Gastroesophageal sphincter (tissue), 3 donors: ENCODE data around the gene ACP1.

Experiments
- CTCF ChIP-seq, 4 experiments: fragments of 200-600 bp in 2 of 4; fragments of 450-650 bp in 2 of 4; sonication (generic) in 1 of 4; IDR thresholded peaks; one replicate each; pipeline ENCODE4 v1.5.1; 2017 to 2019; ENCODE audit warnings: antibody characterized with exemption in 4 of 4, mild to moderate bottlenecking in 2 of 4, moderate library complexity in 2 of 4
- POLR2A ChIP-seq, 2 donors: fragments of 450-650 bp; IDR thresholded peaks; one replicate each; pipeline ENCODE4 v1.6.1; 2017; ENCODE audit warnings: antibody characterized with exemption in 2 of 2, mild to moderate bottlenecking in 2 of 2, moderate library complexity in 1 of 2
- POLR2AphosphoS5 ChIP-seq: sonication (generic); formaldehyde crosslinking; IDR thresholded peaks from one replicate; pipeline ENCODE4 v1.6.1; 2017; ENCODE audit warnings: antibody characterized with exemption

GRCh38 chr2:284896-285492 lies 20.2 kb downstream of the ACP1 start:
- TF ChIP-seq CTCF (IDR thresholded peaks at IDR 0.05) (no peak), POLR2A (IDR thresholded peaks at IDR 0.05) (no peak), POLR2AphosphoS5 (no peak)
